Body of pancreas (tissue), 4 donors: ENCODE results near the gene ADGRL2. TPM values are rescaled to one million over a fixed set of nuclear protein-coding genes. Genes with fewer than 3 reads are reported as not detected.

Experiments used
- ATAC-seq: fragments of 150-250 bp; one replicate; pipeline ENCODE4 v1.9.1; 2016
- DNase-seq, 4 donors: peaks; one replicate each; pipeline ENCODE4 v3.0.0-alpha.2; 2019
- H3K27ac ChIP-seq, 4 donors: fragments of 200-600 bp; sonication (generic); 1 replicate in 3 of 4; 2 replicates in 1 of 4; pipeline versions ENCODE4 v1.5.1 to v1.6.1; 2016 to 2019; ENCODE audit warnings: mild to moderate bottlenecking in 1 of 4, mixed read lengths in 1 of 4, moderate library complexity in 1 of 4
- H3K27me3 ChIP-seq, 2 donors: fragments of 200-600 bp; sonication (generic); one replicate each; pipeline ENCODE4 v1.6.0; 2016; ENCODE audit warnings: mild to moderate bottlenecking in 1 of 2
- H3K36me3 ChIP-seq, 2 donors: fragments of 200-600 bp; sonication (generic); replicated peaks in 1 of 2; 2 replicates each; pipeline ENCODE4 v1.5.1; 2016; ENCODE audit warnings: low read depth in 2 of 2; ENCODE audit not compliant: insufficient read depth in 1 of 2
- H3K4me1 ChIP-seq: fragments of 200-600 bp; sonication (generic); one replicate; pipeline ENCODE4 v1.6.0; 2016
- H3K4me3 ChIP-seq, 2 donors: fragments of 200-600 bp; sonication (generic); 1 replicate in 1 of 2; 2 replicates in 1 of 2; pipeline ENCODE4 v1.5.1; 2016 to 2019
- H3K9me3 ChIP-seq, 3 donors: fragments of 200-600 bp; sonication (generic); 1 replicate in 2 of 3; 2 replicates in 1 of 3; pipeline ENCODE4 v1.5.1; 2016
- CTCF ChIP-seq, 7 experiments: fragments of 450-650 bp in 4 of 7; fragments of 200-600 bp in 3 of 7; sonication (generic) in 3 of 7; IDR thresholded peaks; one replicate each; pipeline ENCODE4 v1.5.1; 2016 to 2019; ENCODE audit warnings: antibody characterized with exemption in 7 of 7
- POLR2A ChIP-seq, 3 donors: fragments of 450-650 bp; IDR thresholded peaks; one replicate each; pipeline ENCODE4 v1.6.1; 2016; ENCODE audit warnings: antibody characterized with exemption in 3 of 3, mild to moderate bottlenecking in 2 of 3
- WGBS, 2 donors: methylation state at CpG; one replicate each; pipeline ENCODE4 v1.1.5; 2017; 5-methylcytosine and 5-hydroxymethylcytosine counted together
- intact Hi-C: fragments of 100-400 bp; cut with DNase I; formaldehyde crosslinking; loops from one replicate; pipeline ENCODE4 v1.15.1; 2023
- total RNA-seq, 2 donors: library from RNA; depleted of rRNA; stranded (reverse); fragments of >200 nt; gene quantifications; one replicate each; pipeline ENCODE4 v1.1.0, GENCODE V29; 2016

Gene ADGRL2
- total RNA-seq, 2 donors from 2014 or later: 11.5 to 25.7 TPM

DNA sequence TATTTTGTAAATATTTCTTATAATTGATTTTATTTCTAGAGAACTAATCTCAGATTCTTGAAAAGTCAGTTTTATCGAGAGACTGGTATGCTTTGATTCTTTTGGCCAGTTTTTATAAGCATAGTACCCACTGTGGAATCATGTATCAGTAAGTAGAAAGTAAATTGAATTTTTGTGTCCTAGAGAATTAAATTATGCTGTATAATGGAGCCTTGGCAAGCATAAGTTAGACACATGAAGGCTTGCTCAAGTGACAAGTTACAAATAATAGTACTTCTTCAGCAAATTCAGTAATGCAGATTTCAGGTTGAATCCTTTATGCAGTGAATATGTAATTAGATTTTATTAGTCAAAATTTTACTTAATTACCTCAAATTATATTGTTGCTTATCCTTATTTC is 40.1 kb downstream of the ADGRL2 start:
- Histone ChIP-seq H3K27ac (no peak overlapping the region), H3K4me1 (no peaks in the 10 kb centered on the region), H3K4me3 (no peak overlapping the region), H3K9me3 (no peaks in the 10 kb centered on the region), H3K36me3 (no peaks in the 10 kb centered on the region), H3K27me3 (no peaks in the 10 kb centered on the region)
- DNase-seq (no peak), ATAC-seq (no peak)
- WGBS, 2 donors: 82 to 90% methylated on average over 1 of the region's 1 CpG
- no peak for TF ChIP-seq POLR2A (IDR thresholded peaks at IDR 0.05)
- no peak for TF ChIP-seq CTCF (IDR thresholded peaks at IDR 0.05)
- intact Hi-C loops: no loop called here

GRCh38 chr1:81841795-81842194 is 41.1 kb downstream of the ADGRL2 start:
- DNase-seq: no peak
- Histone ChIP-seq H3K4me1 (no peaks in the 10 kb centered on the region), H3K36me3 (no peaks in the 10 kb centered on the region), H3K27me3 (no peaks in the 10 kb centered on the region), H3K4me3 (no peak overlapping the region), H3K27ac (no peak overlapping the region), H3K9me3 (no peaks in the 10 kb centered on the region)
- intact Hi-C loops: no loop called here
- TF ChIP-seq CTCF (IDR thresholded peaks at IDR 0.05): no peak
- no peak for TF ChIP-seq POLR2A (IDR thresholded peaks at IDR 0.05)
- ATAC-seq: no peak
- 71% methylated on average over 4 of the region's 4 CpGs for WGBS, 2 donors

DNA sequence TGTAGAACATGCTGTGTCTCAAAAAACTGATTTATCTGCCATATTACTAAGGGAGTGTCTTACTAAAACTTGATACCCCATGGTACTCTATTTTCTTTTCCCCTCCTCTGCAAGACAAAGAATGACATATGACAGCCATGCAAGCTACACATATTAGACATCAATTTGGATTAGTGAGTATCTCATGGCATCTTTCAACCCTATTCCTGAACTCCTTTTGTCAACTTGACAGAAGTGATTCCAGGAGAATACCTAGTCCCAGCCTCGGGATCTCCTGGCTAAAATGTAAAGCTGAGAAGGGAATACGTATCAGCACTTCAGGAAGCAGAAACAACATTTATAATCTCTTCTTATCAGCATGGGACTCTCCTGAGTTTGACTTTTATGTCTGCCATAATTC is 43.7 kb downstream of the ADGRL2 start:
- TF ChIP-seq CTCF (IDR thresholded peaks at IDR 0.05) (no peak), POLR2A (IDR thresholded peaks at IDR 0.05) (no peak)
- intact Hi-C loops: no loop called here
- Histone ChIP-seq H3K36me3 (no peaks in the 10 kb centered on the region), H3K27me3 (no peaks in the 10 kb centered on the region), H3K4me3 (no peak overlapping the region), H3K4me1 (no peaks in the 10 kb centered on the region), H3K9me3 (no peaks in the 10 kb centered on the region), H3K27ac (no peak overlapping the region)
- no peak for DNase-seq
- 76 to 86% methylated on average over 2 of the region's 2 CpGs for WGBS, 2 donors
- ATAC-seq: no peak

GRCh38 chr1:81846630-81847029 is 45.9 kb downstream of the ADGRL2 start:
- H3K27me3 ChIP-seq: no peaks in the 10 kb centered on the region
- no peak for DNase-seq
- no peak overlapping the region for H3K27ac ChIP-seq
- no peaks in the 10 kb centered on the region for H3K36me3 ChIP-seq
- H3K4me3 ChIP-seq: no peak overlapping the region
- H3K9me3 ChIP-seq: no peaks in the 10 kb centered on the region
- no peaks in the 10 kb centered on the region for H3K4me1 ChIP-seq
- intact Hi-C loops: no loop called here
- 86 to 89% methylated on average over 1 of the region's 1 CpG for WGBS, 2 donors
- ATAC-seq: no peak
- TF ChIP-seq CTCF (IDR thresholded peaks at IDR 0.05) (no peak), POLR2A (IDR thresholded peaks at IDR 0.05) (no peak)

GRCh38 chr1:81847063-81847462 is 46.3 kb downstream of the ADGRL2 start:
- no peaks in the 10 kb centered on the region for H3K27me3 ChIP-seq
- no peak for DNase-seq
- no peak overlapping the region for H3K4me3 ChIP-seq
- WGBS, 2 donors: 93 to 94% methylated on average over 2 of the region's 2 CpGs
- ATAC-seq: no peak
- TF ChIP-seq CTCF (IDR thresholded peaks at IDR 0.05) (no peak), POLR2A (IDR thresholded peaks at IDR 0.05) (no peak)
- H3K9me3 ChIP-seq: no peaks in the 10 kb centered on the region
- intact Hi-C loops: no loop called here
- H3K4me1 ChIP-seq: no peaks in the 10 kb centered on the region
- H3K27ac ChIP-seq: no peak overlapping the region
- no peaks in the 10 kb centered on the region for H3K36me3 ChIP-seq
